Fibroblast of villous mesenchyme (primary cell): ENCODE data around the gene HNRNPF. TPM values are rescaled to one million over a fixed set of nuclear protein-coding genes. Genes with fewer than 3 reads are reported as not detected.

Experiments
- DNase-seq: peaks from one replicate; pipeline ENCODE4 v3.0.0-alpha.2; 2010; ENCODE audit warnings: low read depth
- H3K4me3 ChIP-seq: 2 replicates; pipeline ENCODE4 v1.5.1; 2011; ENCODE audit warnings: low read depth, mild to moderate bottlenecking, low read length
- total RNA-seq: library from RNA; depleted of rRNA; stranded (reverse); fragments of >200 nt; gene quantifications from 2 replicates; pipeline ENCODE4 v1.2.3, GENCODE V29; 2012
- TF ChIP-seq, protein P1 (sequence below): IDR thresholded peaks from 2 replicates; pipeline ENCODE4 v1.5.1; 2012; ENCODE audit warnings: low read depth, mild to moderate bottlenecking, low read length; ENCODE audit not compliant: insufficient read depth

Gene HNRNPF
- total RNA-seq, 1 donor = 203 TPM

DNA sequence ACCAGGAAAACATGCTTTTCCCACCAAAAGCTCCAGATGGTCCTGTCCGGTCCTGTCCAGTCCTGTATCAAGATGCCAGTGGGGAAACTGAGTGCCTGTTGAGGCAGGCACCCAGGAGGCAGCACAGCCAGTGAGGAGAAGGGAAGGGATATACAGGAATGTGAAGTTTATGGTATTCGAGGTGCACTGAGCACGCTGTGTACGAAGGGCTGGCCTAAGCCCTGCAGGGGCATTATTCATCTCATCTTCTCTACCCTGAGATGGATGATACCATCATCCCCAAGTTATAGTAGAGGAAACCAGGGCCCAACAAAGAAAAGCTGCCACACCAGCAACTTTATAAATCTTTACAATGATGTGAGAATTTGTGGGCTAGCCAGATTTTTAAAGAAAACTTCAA, 61.0 kb downstream of the HNRNPF start:
- no peak for DNase-seq
- H3K4me3 ChIP-seq = no peak overlapping the region
- TF ChIP-seq, protein P1, sequence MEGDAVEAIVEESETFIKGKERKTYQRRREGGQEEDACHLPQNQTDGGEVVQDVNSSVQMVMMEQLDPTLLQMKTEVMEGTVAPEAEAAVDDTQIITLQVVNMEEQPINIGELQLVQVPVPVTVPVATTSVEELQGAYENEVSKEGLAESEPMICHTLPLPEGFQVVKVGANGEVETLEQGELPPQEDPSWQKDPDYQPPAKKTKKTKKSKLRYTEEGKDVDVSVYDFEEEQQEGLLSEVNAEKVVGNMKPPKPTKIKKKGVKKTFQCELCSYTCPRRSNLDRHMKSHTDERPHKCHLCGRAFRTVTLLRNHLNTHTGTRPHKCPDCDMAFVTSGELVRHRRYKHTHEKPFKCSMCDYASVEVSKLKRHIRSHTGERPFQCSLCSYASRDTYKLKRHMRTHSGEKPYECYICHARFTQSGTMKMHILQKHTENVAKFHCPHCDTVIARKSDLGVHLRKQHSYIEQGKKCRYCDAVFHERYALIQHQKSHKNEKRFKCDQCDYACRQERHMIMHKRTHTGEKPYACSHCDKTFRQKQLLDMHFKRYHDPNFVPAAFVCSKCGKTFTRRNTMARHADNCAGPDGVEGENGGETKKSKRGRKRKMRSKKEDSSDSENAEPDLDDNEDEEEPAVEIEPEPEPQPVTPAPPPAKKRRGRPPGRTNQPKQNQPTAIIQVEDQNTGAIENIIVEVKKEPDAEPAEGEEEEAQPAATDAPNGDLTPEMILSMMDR = no peak

DNA sequence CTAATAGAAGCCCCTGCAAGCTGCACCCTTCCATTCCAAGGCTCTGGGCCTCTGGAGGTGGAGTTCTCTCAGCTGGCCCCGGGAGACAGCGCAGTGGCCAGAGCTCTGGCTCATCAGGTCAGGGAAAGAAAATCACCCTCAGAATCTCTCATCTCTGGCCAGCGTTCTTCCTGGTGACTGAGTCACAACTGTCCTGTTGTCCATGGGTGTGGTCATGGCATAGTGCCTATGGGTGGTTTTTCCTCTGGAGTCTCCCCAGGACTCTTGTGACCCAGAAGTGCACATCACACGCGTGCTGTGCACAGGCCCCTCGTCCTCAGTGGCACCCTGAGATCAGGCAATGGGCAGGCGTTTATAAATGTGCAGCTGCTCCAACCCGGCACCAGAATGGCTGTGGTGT, 64.9 kb downstream of the HNRNPF start:
- TF ChIP-seq, protein P1 = no peak
- H3K4me3 ChIP-seq = no peak overlapping the region
- no peak for DNase-seq

DNA sequence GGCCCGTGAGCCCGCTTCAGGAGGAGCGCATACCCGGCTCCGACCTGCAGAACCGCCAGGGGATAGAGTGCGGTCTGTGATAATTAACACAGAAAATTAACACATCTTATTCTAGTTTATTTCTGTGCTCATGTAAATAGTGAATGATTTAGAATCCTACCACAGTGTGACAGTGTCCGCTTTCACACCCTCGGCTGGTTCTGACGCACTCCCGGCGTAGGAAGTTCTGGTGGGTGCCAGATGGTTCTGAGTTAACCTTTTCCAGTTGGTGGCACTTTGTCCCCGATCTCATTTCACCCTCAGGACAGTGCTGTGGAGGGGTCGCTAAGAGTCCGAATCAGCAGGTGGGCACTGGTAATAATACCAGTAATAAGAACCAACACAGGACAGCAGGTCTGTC, 65.9 kb downstream of the HNRNPF start:
- DNase-seq = no peak
- no peak overlapping the region for H3K4me3 ChIP-seq
- TF ChIP-seq, protein P1 = no peak

DNA sequence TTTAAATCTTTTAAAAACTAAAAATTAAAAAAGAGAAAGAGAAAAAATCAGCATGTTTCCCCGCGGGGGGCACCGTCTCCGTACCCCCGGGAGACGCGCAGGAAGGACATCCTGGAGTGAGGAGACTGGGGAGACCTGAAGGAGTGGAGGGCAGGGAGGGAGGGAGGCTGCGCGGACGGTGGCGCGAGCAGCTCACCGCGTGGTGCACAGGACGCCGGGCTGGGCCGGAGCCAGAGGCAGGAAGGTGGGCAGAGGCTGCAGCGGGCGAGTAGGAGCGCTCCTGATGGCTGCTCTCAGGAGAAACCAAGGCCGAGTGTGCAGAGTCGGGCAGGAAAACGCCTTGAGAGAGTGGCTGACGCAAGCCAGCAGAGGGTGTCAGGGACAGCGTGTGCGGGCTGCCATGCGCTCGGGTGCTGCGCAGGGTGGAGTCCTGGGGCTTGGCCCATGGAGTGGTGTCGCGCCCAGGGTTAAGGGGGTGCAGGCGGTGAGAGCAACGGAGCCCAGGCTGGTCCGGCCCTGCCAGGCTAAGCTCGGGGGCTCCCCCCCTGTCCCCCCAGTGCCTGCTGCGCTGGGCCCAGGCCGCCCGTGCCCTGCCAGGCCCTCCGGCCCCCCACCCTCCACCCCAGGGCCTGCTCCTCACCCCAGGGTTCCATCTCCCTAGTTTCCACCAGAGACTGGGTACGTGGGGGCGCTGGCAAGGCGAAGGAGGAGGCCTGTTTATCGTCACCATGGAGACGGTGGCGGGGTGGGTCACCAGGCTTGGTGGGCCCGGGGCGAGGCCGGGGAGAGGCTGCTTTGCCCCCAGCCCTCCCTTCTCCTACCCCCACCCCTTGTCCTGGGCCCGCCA, 66.5 kb downstream of the HNRNPF start:
- no peak overlapping the region for H3K4me3 ChIP-seq
- no peak for DNase-seq
- TF ChIP-seq, protein P1 = no peak

DNA sequence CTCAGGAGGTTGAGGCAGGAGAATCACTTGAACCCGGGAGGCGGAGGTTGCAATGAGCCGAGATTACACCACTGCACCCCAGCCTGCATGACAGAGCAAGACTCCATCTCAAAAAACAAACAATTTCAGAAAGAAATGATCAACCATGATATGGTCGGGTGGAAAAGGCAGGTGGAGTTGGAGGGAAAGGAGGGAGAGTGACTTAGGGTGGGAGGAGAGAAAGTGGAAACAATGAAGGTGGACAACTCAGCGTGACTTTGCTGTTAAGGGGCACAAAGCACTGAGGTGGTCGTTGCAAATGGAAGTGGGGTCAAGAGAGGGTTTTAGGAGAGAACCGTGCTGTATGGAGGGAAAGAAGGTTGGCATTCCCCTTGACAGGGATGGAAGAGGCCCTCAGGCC, 67.5 kb downstream of the HNRNPF start:
- H3K4me3 ChIP-seq = no peak overlapping the region
- DNase-seq = no peak
- TF ChIP-seq, protein P1 = no peak

DNA sequence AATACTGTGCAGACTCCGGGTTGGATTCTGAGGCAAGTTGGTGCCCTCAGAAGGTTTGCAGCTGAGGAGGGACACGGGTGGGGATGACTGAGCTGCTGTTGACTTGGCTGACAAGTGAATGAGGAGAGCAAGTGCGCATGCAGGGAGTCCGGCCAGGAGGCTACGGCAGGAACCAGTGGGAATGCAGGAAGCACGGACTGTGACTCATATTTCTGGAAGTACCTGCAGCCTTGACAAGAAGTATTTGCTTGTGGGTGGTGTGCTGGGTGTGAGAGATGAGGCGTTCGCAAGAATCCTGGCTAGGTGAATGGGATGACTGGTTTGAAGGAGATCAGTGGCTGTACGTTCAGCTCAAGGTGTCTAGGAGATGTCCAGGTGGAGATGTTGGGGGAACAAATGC, 68.4 kb downstream of the HNRNPF start:
- TF ChIP-seq, protein P1 = no peak
- no peak overlapping the region for H3K4me3 ChIP-seq
- DNase-seq = no peak

DNA sequence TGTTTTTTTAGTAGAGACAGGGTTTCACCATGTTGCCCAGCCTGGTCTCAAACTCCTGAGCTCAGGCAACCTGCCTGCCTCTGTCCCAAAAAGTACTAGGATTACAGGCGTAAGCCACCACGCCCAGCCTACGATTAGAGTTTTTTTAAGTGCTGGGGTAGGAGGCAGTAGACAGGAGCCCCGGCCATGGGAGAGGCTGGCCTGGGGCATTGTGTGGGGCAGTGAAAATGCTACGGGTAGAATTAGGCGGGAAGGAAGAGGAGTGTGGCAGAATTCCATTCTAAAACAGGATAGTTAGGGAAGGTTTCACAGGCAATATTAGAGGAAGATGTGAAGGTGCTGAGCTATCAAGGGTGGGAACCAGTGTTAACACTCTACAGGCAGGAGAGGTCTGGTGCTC, 68.9 kb downstream of the HNRNPF start:
- TF ChIP-seq, protein P1 = no peak
- no peak overlapping the region for H3K4me3 ChIP-seq
- no peak for DNase-seq
